Activated T-cell treated with anti-CD3 and anti-CD28 coated beads for 1 hour (primary cell): Measurements from ENCODE around the gene SERBP1.
"Not testable (repeated sequence)": the region's sequence is repeated elsewhere in the genome, so short reads cannot be mapped to it uniquely, and the experiment has no call there.

Experiments used
- DNase-seq: peaks from one replicate; pipeline ENCODE4 v3.0.0-alpha.2; 2020; ENCODE audit warnings: low read depth

The SERBP1 gene

GRCh38 chr1:67430358-67431155 lies at the start of gene SERBP1:
Gene SERBP1 (minus strand): TSS chr1:67430402. CDS start chr1:67430300, 102 bp downstream.
- peak; percentile 91 for DNase-seq

- no peak for DNase-seq
These were observed 49.1 kb upstream of the SERBP1 start for GRCh38 chr1:67479146-67479891.

DNA sequence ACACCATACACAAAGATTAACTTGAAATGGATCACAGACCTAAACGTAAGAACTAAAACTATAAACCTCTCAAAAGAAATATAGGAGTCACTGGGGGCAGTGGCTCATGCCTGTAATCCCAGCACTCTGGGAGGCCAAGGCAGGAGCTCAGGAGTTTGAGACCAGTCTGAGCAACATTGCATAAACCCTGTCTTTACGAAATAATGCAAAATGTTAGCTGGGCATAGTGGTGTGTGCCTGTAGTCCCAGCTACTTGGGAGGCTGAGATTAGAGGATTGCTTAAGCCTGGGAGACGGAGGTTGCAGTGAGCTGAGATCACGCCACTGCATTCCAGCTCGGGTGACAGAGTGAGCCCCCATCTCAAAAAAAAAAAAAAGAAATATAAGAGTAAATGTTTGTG lies 46.7 kb upstream of the SERBP1 start:
- DNase-seq: no peak

GRCh38 chr1:67476006-67476482 lies 45.8 kb upstream of the SERBP1 start:
- DNase-seq: no peak

DNA sequence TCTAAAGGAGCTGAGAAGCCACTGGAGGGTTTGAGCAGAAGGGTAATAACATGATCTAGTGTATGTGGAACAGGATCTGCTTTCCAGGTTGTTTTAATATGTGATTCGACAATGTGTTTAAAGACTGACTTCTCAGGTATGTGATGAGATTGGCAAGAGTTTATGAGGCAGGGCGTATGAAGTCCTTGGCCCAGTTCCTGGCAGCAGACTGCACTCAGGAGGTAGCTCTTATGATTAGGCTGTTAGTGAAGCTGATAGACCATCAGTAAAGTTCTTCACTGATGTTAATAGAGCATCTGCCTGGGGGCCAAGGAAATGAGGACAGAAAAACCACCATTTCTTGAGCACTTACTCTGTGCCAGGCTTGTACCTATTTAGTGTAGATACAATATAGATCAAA lies 41.9 kb upstream of the SERBP1 start:
- no peak for DNase-seq

DNA sequence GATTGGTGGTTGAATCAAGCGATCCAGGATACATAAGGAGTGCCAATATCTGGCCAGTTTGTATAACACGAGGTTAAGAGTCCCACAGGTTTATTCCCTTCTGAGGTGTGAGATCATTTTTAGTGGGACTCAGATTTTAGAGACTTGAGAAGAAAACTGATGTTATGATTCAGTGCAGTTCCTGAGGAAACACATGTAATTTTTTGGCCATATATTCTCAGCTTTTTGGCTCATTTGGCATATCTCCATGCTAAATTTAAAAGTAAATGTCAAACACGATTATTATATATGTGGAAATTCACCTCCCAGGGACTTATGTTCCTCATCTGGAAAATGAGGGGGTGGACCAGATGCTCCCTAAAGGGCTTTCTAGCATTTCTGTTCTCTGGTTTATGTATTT lies 39.2 kb upstream of the SERBP1 start:
- no peak for DNase-seq

DNA sequence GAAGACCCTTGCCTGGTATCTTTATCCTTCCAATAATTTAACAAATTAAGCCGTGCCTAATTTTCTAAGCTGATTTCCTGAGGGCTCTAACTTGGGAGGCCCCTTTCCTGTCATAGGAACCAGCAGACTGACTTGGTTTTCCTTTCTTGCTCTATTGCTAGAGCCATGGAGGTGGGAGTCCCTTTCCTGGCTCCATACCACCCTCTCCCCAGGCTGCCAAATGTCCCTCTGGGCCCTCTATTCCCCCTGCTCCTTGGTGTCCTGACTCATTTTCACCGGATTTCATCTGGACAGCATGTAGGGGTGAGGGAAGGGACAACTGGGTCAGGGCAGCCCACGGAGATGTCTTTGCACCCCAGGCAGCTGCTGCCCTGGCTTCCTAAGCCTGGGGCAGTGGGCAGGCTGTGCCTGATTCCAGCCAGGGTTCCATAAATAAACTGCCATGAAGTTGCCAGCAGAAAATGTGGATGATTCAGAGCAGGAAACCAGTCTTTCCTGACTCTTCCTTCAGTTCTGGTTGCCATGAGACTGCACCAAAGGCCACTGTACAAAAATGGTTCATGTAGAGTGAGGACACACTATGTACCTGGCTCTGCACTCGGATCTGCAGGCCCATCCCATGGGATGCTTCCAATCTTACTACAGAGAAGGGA lies 38.0 kb upstream of the SERBP1 start:
- DNase-seq: no peak

GRCh38 chr1:67465375-67465774 lies 35.2 kb upstream of the SERBP1 start:
- DNase-seq: no peak

DNA sequence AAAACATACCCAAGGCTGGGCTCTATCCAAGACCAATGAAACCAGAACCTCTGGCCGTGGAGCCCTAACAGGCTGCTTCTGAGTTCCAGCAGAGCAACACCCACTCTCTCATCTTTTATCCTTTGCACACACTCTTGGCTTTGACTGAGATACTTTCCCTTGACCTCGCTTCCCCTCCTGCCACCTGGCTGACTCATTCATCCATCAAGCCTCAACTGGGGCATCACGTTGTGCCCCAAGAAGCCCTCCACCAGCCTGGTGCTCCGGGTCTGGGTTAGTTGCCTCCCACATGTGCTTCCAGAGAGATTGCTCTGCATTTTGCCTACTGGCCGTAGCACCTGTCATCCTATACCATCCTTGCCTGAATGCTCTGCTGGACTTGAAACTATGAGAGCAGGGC lies 34.5 kb upstream of the SERBP1 start:
- no peak for DNase-seq

- DNase-seq: no peak
These were observed 33.9 kb upstream of the SERBP1 start for GRCh38 chr1:67464058-67464457.

- DNase-seq: no peak
These were observed 33.2 kb upstream of the SERBP1 start for GRCh38 chr1:67463298-67463955.

DNA sequence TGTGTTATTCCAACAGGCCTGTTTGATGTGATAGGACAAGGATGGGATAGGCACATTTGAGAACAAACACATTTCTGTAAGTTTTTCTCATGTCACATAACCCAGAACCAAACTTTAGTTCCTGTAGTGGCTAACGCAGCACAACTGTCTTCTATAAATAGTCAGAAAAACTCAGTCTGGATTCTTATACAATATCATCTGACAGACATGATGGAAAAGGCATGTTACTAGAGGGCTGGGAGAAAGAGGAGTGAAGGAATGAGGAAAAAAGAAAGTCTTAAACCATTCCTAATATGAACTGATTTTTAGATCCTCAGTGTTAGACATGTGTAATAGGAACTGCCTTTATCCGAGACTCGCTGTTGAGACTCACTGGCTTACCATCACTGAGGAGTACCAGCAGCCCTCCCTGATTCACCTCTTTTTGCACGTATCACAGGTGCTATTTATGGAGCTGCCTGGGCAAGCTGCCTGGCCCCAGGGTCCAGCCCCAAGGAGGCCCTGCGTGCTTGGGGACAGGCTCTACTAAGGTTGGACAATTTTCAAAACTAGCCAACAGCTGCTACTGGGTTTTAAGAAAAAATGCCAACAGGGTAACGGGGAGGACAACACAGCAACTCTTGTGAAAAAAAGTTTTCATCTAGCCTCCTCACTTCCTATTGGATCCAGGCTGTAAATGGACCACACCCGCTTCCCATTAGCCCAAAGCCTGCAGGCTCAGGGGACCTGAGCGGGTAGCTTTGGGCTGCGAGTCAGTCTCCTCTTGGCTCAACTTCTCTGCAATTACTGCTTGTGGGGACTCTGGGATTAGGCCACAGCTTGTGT lies 30.7 kb upstream of the SERBP1 start:
- DNase-seq: no peak

DNA sequence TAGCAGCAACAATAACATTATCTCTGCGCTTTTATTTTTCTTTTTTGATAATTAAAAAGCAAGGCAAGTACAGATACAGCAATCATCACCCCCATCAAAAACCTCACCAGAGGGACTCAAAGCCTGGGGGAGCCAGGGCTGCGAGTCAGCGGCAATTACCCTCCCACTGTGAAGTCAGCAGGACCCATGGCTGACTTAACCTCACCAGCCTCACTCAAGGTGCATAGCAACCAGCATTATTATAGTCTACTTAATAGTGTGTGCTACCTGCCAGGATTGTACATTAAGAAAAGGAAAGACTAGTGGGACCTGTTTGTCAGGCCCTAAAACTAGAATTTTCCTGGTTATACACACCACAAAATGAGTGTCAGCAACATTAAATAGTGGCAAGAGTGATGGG lies 28.9 kb upstream of the SERBP1 start:
- no peak for DNase-seq

GRCh38 chr1:67458663-67459062 lies 28.5 kb upstream of the SERBP1 start:
- no peak for DNase-seq

- DNase-seq: no peak
These were observed 27.0 kb upstream of the SERBP1 start for GRCh38 chr1:67457247-67457646.

DNA sequence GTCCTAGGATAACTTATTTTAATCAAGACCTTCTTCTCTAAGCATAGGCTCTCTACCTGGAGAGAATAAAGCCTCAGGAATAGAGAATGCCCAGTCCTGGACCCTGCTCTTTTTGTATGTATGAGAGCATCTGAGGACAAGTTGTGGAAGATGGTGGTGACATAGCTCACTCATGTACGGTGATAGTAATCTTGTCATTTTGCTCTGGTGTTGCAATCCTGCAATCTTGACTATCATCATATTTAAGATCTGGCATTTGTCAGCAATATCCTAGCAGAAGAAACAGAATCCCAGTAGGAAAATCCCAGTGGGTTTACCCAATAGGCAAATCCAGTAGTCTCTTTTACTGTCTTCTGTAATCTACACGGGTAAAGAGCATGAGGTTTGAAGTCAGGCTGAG lies 21.6 kb upstream of the SERBP1 start:
- no peak for DNase-seq

DNA sequence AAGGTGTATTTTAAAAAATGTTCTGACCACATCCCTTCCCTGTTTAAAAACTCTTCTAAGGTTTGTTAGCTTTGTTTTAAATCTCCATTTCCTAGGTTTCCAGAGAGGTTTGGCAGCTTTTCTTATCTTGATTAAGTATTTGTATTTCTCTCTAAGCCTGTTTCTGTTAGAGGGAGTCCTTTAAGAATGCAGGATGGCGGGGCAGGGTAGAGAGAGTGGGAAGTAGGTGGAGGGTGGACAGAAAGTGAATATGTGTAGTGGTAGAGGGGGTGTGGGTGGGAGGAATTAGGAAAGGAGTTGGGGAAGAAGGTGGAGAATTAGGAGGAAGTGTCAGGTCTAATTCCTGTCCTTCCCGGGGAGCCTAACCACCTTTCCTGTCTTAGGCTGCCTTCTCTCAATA lies 21.2 kb upstream of the SERBP1 start:
- no peak for DNase-seq

DNA sequence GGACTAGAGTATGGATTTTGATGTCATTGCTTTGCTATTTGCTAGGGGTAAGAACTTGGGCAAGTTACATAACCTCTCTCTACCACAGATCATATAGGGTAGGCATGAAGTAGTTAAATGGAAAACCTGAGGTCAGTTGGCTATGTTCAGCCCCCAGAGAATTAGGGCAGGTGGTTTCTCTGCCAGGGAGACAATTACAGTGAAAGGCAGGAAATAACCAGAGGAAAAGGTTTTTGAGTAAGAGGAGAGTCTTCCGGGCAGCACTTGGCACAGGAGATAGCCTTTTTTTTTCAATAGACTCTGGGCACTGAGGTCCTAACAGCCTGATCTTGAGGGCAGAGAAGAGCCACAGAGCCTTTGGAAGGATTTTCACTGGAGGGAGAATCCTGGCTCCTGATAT lies 16.7 kb upstream of the SERBP1 start:
- DNase-seq: no peak

GRCh38 chr1:67446014-67446413 lies 15.8 kb upstream of the SERBP1 start:
- not testable (repeated sequence) for DNase-seq

- no peak for DNase-seq
These were observed 11.6 kb upstream of the SERBP1 start for GRCh38 chr1:67441739-67442281.

GRCh38 chr1:67441183-67441582 lies 11.0 kb upstream of the SERBP1 start:
- DNase-seq: no peak
